Smooth muscle cell (in vitro differentiated cells): ENCODE data around the gene FZD1. TPM values are rescaled to one million over a fixed set of nuclear protein-coding genes. Genes with fewer than 3 reads are reported as not detected.

Source experiments
- DNase-seq: peaks from one replicate; lab custom pipeline; 2025; ENCODE audit not compliant: unreplicated experiment; lab: John Stamatoyannopoulos, UW
- H2AFZ ChIP-seq: fragments of 200-600 bp; sonication (generic); 2 replicates; pipeline ENCODE4 v1.6.0; 2016; ENCODE audit warnings: antibody characterized with exemption, low read depth, mild to moderate bottlenecking
- H3F3A ChIP-seq: fragments of 200-600 bp; sonication (generic); 2 replicates; pipeline ENCODE4 v1.6.0; 2017; ENCODE audit warnings: antibody characterized with exemption, low read depth
- H3K27ac ChIP-seq: fragments of 200-600 bp; sonication (generic); 2 replicates; pipeline ENCODE4 v1.5.1; 2016; ENCODE audit warnings: low read depth, mild to moderate bottlenecking
- H3K27me3 ChIP-seq: fragments of 200-600 bp; sonication (generic); 2 replicates; pipeline ENCODE4 v1.6.1; 2016; ENCODE audit warnings: low read depth, mild to moderate bottlenecking
- H3K36me3 ChIP-seq: fragments of 200-600 bp; sonication (generic); 2 replicates; pipeline ENCODE4 v1.5.1; 2016; ENCODE audit warnings: low read depth
- H3K4me1 ChIP-seq: fragments of 200-600 bp; sonication (generic); 2 replicates; pipeline ENCODE4 v1.5.1; 2016; ENCODE audit warnings: low read depth
- H3K4me2 ChIP-seq: fragments of 200-600 bp; sonication (generic); 2 replicates; pipeline ENCODE4 v1.6.0; 2016; ENCODE audit warnings: mild to moderate bottlenecking
- H3K4me3 ChIP-seq: fragments of 200-600 bp; sonication (generic); 2 replicates; pipeline ENCODE4 v1.5.1; 2016; ENCODE audit warnings: mild to moderate bottlenecking
- H3K79me2 ChIP-seq: fragments of 200-600 bp; sonication (generic); 2 replicates; pipeline ENCODE4 v1.6.0; 2016; ENCODE audit warnings: low read depth, mild to moderate bottlenecking
- H3K9ac ChIP-seq: fragments of 200-600 bp; sonication (generic); 2 replicates; pipeline ENCODE4 v1.6.0; 2016; ENCODE audit warnings: low read depth
- H3K9me3 ChIP-seq: fragments of 200-600 bp; sonication (generic); replicated peaks from 2 replicates; pipeline ENCODE4 v1.5.1; 2016; ENCODE audit warnings: low read depth
- H4K20me1 ChIP-seq: fragments of 200-600 bp; sonication (generic); 2 replicates; pipeline ENCODE4 v1.6.0; 2016; ENCODE audit warnings: low read depth
- whole genome bisulfite sequencing: methylation state at CpG from one replicate; pipeline ENCODE4 v1.1.7; 2016; ENCODE audit warnings: low lambda C conversion rate; 5-methylcytosine and 5-hydroxymethylcytosine counted together
- polyA plus RNA-seq: library from polyadenylated mRNA; unstranded; fragments of >200 nt; fragmentation: Nextera tagmentation; extraction: Ambion mirVana; gene quantifications from 2 replicates; pipeline ENCODE4 v1.2.1, GENCODE V29; 2016
- total RNA-seq: library from RNA; depleted of rRNA; stranded (reverse); fragments of >200 nt; gene quantifications from 2 replicates; pipeline ENCODE4 v1.2.3, GENCODE V29; 2014
- TF ChIP-seq, protein P1 (sequence below): fragments of 200-600 bp; sonication (generic); IDR thresholded peaks from 2 replicates; pipeline ENCODE4 v1.5.1; 2017; ENCODE audit warnings: borderline replicate concordance, mild to moderate bottlenecking, antibody characterized with exemption; ENCODE audit not compliant: insufficient read depth, poor library complexity, severe bottlenecking

The FZD1 gene
- total and polyA plus RNA-seq, 2 experiments from 2014 or later = 32.4 to 36.2 TPM

DNA sequence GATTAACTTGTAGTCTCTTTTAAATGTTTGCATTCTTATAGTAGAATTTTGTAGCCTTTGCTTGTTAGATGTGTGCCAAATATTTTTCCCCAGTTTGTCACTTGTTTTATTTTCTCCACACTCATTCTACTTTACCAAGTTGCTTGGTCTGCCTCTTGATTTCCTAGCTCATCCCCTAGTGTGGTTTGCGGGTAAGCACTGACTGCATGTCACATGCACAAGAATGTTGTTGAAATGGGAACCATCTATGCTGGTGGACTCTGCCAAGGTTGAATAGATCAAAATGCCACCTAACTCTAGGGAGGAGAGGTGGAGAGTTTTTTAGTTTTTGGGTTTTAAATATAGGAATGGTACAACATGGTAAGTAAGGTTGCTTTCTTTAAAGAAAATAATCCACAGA lies 47.6 kb downstream of the FZD1 start:
- Histone ChIP-seq H3K4me3 (no peak overlapping the region), H3K27me3 (no peaks in the 10 kb centered on the region), H3K9ac (no peak overlapping the region), H3F3A (no peaks in the 10 kb centered on the region), H2AFZ (no peak overlapping the region), H3K4me1 (peaks cover under 1% of the 10 kb centered on the region), H4K20me1 (no peaks in the 10 kb centered on the region), H3K36me3 (no peaks in the 10 kb centered on the region), H3K27ac (peak overlapping the region; percentile 66), H3K79me2 (no peaks in the 10 kb centered on the region), H3K9me3 (no peaks in the 10 kb centered on the region), H3K4me2 (peak overlapping the region; percentile 11)
- 90% methylated on average over 1 of the region's 1 CpG for WGBS
- TF ChIP-seq, protein P1, sequence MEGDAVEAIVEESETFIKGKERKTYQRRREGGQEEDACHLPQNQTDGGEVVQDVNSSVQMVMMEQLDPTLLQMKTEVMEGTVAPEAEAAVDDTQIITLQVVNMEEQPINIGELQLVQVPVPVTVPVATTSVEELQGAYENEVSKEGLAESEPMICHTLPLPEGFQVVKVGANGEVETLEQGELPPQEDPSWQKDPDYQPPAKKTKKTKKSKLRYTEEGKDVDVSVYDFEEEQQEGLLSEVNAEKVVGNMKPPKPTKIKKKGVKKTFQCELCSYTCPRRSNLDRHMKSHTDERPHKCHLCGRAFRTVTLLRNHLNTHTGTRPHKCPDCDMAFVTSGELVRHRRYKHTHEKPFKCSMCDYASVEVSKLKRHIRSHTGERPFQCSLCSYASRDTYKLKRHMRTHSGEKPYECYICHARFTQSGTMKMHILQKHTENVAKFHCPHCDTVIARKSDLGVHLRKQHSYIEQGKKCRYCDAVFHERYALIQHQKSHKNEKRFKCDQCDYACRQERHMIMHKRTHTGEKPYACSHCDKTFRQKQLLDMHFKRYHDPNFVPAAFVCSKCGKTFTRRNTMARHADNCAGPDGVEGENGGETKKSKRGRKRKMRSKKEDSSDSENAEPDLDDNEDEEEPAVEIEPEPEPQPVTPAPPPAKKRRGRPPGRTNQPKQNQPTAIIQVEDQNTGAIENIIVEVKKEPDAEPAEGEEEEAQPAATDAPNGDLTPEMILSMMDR = no peak
- no peak for DNase-seq

DNA sequence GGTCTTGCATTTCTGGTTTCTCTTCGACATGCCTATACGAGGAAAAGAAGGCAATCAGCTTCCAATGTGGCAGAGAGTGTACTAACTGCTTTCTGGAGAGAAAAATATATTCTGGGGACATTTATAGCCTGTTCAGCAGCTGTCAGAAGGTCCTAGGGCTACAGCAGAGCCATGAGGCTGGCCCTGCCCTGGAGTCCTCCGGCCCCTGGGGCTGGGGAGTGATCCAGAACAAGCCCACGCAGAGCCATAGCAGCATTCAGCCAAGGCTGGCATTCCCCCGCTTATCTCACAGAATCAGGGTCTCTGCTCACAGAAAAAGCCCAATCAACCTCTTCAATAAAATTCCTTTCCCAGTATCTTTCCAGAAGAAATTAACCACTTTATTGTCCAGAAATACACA lies 48.9 kb downstream of the FZD1 start:
- Histone ChIP-seq H3F3A (no peaks in the 10 kb centered on the region), H3K27ac (no peak overlapping the region), H3K36me3 (no peaks in the 10 kb centered on the region), H3K9me3 (no peaks in the 10 kb centered on the region), H3K4me1 (no peaks in the 10 kb centered on the region), H2AFZ (no peak overlapping the region), H3K4me3 (no peak overlapping the region), H3K79me2 (no peaks in the 10 kb centered on the region), H3K4me2 (no peak overlapping the region), H3K9ac (no peak overlapping the region), H3K27me3 (no peaks in the 10 kb centered on the region), H4K20me1 (no peaks in the 10 kb centered on the region)
- DNase-seq = no peak
- TF ChIP-seq, protein P1 = no peak
- WGBS = 71% methylated on average over 5 of the region's 5 CpGs

DNA sequence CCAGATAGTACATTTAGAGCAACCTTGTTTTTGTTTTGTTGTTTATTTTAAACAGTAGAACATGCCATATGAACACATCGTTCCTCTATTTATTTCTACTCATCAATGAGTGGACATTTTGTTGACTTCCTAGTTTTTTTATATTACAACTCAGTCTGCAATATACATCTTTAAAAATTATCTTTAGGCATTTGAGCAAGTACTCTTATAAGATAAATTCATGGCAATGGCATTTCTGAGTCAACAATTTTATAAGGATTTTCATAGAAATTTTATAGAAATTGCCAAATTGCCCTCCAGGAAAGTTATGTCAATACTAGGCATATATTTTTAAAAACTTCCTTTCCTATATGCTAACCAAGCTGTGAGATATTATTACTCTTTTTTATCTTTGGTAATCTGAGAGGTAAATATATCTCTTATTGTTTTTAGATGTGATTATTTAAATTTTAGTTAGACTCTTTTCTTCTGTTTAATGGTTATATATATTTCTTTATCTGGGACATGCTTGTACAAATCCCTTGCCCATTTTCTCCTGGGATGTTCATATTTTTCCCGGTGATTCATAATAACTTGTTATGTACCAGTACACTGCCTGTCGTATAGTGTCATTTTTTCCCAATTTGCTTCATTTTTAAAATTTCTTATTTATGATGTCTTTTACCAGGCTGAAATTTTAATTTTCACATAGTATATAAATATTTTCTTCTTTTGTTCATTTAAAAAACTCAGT lies 50.5 kb downstream of the FZD1 start:
- DNase-seq = no peak
- Histone ChIP-seq H3K4me2 (no peak overlapping the region), H3F3A (no peaks in the 10 kb centered on the region), H3K9ac (no peak overlapping the region), H3K9me3 (no peaks in the 10 kb centered on the region), H2AFZ (no peak overlapping the region), H3K4me1 (no peaks in the 10 kb centered on the region), H3K27me3 (no peaks in the 10 kb centered on the region), H4K20me1 (no peaks in the 10 kb centered on the region), H3K36me3 (no peaks in the 10 kb centered on the region), H3K4me3 (no peak overlapping the region), H3K79me2 (no peaks in the 10 kb centered on the region), H3K27ac (no peak overlapping the region)
- WGBS = 85% methylated on average over 3 of the region's 3 CpGs
- TF ChIP-seq, protein P1 = no peak

DNA sequence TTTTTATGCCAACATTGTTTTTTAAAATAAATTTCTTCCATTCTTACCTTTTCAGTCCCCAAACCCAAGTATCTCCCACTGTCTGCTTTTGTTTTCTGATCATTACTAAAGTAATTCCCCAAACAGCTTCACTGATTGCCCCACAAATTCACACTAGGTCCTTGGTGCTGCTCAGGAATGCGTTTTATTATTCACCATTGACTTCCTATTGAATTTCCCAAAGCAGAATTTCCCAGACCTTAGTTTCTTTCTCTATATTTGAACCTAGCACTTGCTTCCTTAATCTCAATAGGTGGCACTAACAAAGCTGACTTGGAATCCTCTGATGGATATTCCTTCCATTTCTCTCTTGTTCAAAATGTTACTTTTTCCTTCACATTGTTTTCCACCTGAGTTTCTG lies 52.2 kb downstream of the FZD1 start:
- TF ChIP-seq, protein P1 = no peak
- Histone ChIP-seq H3K4me3 (no peak overlapping the region), H3K27me3 (no peaks in the 10 kb centered on the region), H2AFZ (no peak overlapping the region), H3K9me3 (no peaks in the 10 kb centered on the region), H3K4me2 (no peak overlapping the region), H3K4me1 (no peaks in the 10 kb centered on the region), H3K36me3 (no peaks in the 10 kb centered on the region), H3K79me2 (no peaks in the 10 kb centered on the region), H3K9ac (no peak overlapping the region), H4K20me1 (no peaks in the 10 kb centered on the region), H3F3A (peaks cover 4% of the 10 kb centered on the region), H3K27ac (no peak overlapping the region)
- no peak for DNase-seq
- 91% methylated on average over 1 of the region's 1 CpG for WGBS
